GM10248 (cell line): ENCODE data around the gene NR5A1.
A peak's percentile ranks its signal among the peaks of the same experiment; 100 is the strongest.

ENCODE experiments used
- CTCF ChIA-PET: fragments of 300-600 bp; sonication (Branson Sonifier 250); formaldehyde crosslinking; extraction: SDS; loops from one replicate; lab custom pipeline; 2021; ENCODE audit warnings: antibody characterized with exemption; lab: Yijun Ruan, JAX
- POLR2A ChIA-PET: fragments of 350-650 bp; sonication (Branson Sonifier 250); formaldehyde crosslinking; extraction: SDS; loops from one replicate; lab custom pipeline; 2020; ENCODE audit warnings: antibody characterized with exemption; lab: Yijun Ruan, JAX
- DNase-seq: peaks from one replicate; pipeline ENCODE4 v3.0.0; 2012; ENCODE audit errors: extremely low spot score
- CTCF ChIP-seq: IDR thresholded peaks from 2 replicates; pipeline ENCODE4 v1.5.1; 2012; ENCODE audit warnings: mild to moderate bottlenecking, low read depth; ENCODE audit errors: extremely low read depth, missing control alignments, control extremely low read depth

NR5A1 gene

GRCh38 chr9:124506931-124507879 lies at the start of gene NR5A1:
Gene NR5A1, minus strand, starts transcription at chr9:124507399. Its CDS starts 4,004 bp downstream, at chr9:124503395.
- CTCF ChIA-PET, result no interaction called here
- DNase-seq, result no peak
- POLR2A ChIA-PET, result no interaction called here
- no peak for TF ChIP-seq CTCF

- CTCF ChIA-PET, result interaction anchor here (1.2 to 1.5 kb wide), 4 partner anchors 9 to 158 kb away, joined by 3 to 4 read pairs (median 3); no protein-coding TSS in a partner anchor
- no peak for TF ChIP-seq CTCF
Observed at GRCh38 chr9:124555043-124555442, 47.8 kb upstream of the NR5A1 start.

GRCh38 chr9:124553738-124554137 lies 46.5 kb upstream of the NR5A1 start:
- TF ChIP-seq CTCF, result no peak
- DNase-seq, result no peak
- POLR2A ChIA-PET, result no interaction called here
- CTCF ChIA-PET, result interaction anchor here (1.7 to 4.8 kb wide), 3 partner anchors 9 to 158 kb away, joined by 7 to 24 read pairs (median 22); no protein-coding TSS in a partner anchor

More at GRCh38 chr9:124555043-124555442, 47.8 kb upstream of the NR5A1 start:
- no peak for DNase-seq
- POLR2A ChIA-PET, result no interaction called here

GRCh38 chr9:124552273-124552605 lies 45.0 kb upstream of the NR5A1 start:
- POLR2A ChIA-PET, result no interaction called here

GRCh38 chr9:124551472-124552272 lies 44.5 kb upstream of the NR5A1 start:
- POLR2A ChIA-PET, result no interaction called here
- TF ChIP-seq CTCF, result peak; percentile 52
- peak; percentile 44 for DNase-seq
- CTCF ChIA-PET, result interaction anchor here (0.7 to 4.8 kb wide), 14 partner anchors 12 to 214 kb away, joined by 3 to 24 read pairs (median 5); no protein-coding TSS in a partner anchor

More at GRCh38 chr9:124552273-124552605, 45.0 kb upstream of the NR5A1 start:
- no peak for TF ChIP-seq CTCF
- no peak for DNase-seq
- CTCF ChIA-PET, result interaction anchor here (1.0 to 4.8 kb wide), 10 partner anchors 11 to 160 kb away, joined by 3 to 24 read pairs (median 8); no protein-coding TSS in a partner anchor

- ChIA-PET CTCF (interaction anchor here (1.2 to 4.8 kb wide), 2 partner anchors 13 to 67 kb away, joined by 4 to 24 read pairs; no protein-coding TSS in a partner anchor), POLR2A (no interaction called here)
- TF ChIP-seq CTCF, result no peak
- DNase-seq, result no peak
Observed at GRCh38 chr9:124550072-124550471, 42.9 kb upstream of the NR5A1 start.
